Measurements from ENCODE around the gene BCHE. TPM values are rescaled to one million over a fixed set of nuclear protein-coding genes. Genes with fewer than 3 reads are reported as not detected.

BCHE gene
- total RNA-seq, 2 donors from 2014 or later, result 0.69 to 0.79 TPM

GRCh38 chr3:165855581-165855980 lies 18.4 kb upstream of the BCHE start:
- no peak overlapping the region for H3K27ac Mint-ChIP-seq

GRCh38 chr3:165854696-165855095 lies 17.5 kb upstream of the BCHE start:
- H3K27me3 Mint-ChIP-seq (ENCODE audit: insufficient read depth), result no peaks in the 10 kb centered on the region
- peak; percentile 77 for TF ChIP-seq CTCF (conservative IDR thresholded peaks at IDR 0.05)
- no peak overlapping the region for H3K4me3 ChIP-seq (ENCODE audit: low read length)
- no peaks in the 10 kb centered on the region for H3K4me1 Mint-ChIP-seq
- H3K27ac Mint-ChIP-seq, result no peak overlapping the region
- no peaks in the 10 kb centered on the region for H3K36me3 ChIP-seq (ENCODE audit: control insufficient read depth, insufficient read depth, low read length)
- no peak for DNase-seq
- no peak overlapping the region for H3K9ac ChIP-seq (ENCODE audit: extremely low read depth, low read length, poor library complexity, severe bottlenecking)
- no peaks in the 10 kb centered on the region for H3K9me3 Mint-ChIP-seq
- no peaks in the 10 kb centered on the region for H3K4me1 ChIP-seq (ENCODE audit: control insufficient read depth, insufficient read depth, low read length)
- WGBS, 2 experiments (ENCODE audit: insufficient coverage in 1 of 2, insufficient read length in 1 of 2), result 57 to 71% methylated on average over 1 of the region's 1 CpG
- H3K27me3 ChIP-seq (ENCODE audit: control insufficient read depth, insufficient read depth, low read length, poor library complexity, severe bottlenecking), result no peaks in the 10 kb centered on the region
- H3K36me3 Mint-ChIP-seq (ENCODE audit: low read depth), result no peaks in the 10 kb centered on the region
- H3K4me3 Mint-ChIP-seq, result no peak overlapping the region
- H3K27ac ChIP-seq (ENCODE audit: low read depth, low read length), result no peak overlapping the region
- H3K9me3 ChIP-seq (ENCODE audit: control insufficient read depth, low read length), result no peaks in the 10 kb centered on the region

More at GRCh38 chr3:165855581-165855980, 18.4 kb upstream of the BCHE start:
- no peak for DNase-seq
- Histone ChIP-seq H3K4me1 (ENCODE audit: control insufficient read depth, insufficient read depth, low read length) (no peaks in the 10 kb centered on the region), H3K36me3 (ENCODE audit: control insufficient read depth, insufficient read depth, low read length) (no peaks in the 10 kb centered on the region), H3K4me3 (ENCODE audit: low read length) (no peak overlapping the region), H3K9ac (ENCODE audit: extremely low read depth, low read length, poor library complexity, severe bottlenecking) (no peak overlapping the region), H3K27ac (ENCODE audit: low read depth, low read length) (no peak overlapping the region), H3K27me3 (ENCODE audit: control insufficient read depth, insufficient read depth, low read length, poor library complexity, severe bottlenecking) (no peaks in the 10 kb centered on the region), H3K9me3 (ENCODE audit: control insufficient read depth, low read length) (no peaks in the 10 kb centered on the region)
- Mint-ChIP-seq H3K27me3 (ENCODE audit: insufficient read depth) (no peaks in the 10 kb centered on the region), H3K4me3 (no peak overlapping the region), H3K4me1 (no peaks in the 10 kb centered on the region), H3K36me3 (ENCODE audit: low read depth) (no peaks in the 10 kb centered on the region), H3K9me3 (no peaks in the 10 kb centered on the region)
- TF ChIP-seq CTCF (conservative IDR thresholded peaks at IDR 0.05), result no peak

- Mint-ChIP-seq H3K27me3 (ENCODE audit: insufficient read depth) (no peaks in the 10 kb centered on the region), H3K9me3 (no peaks in the 10 kb centered on the region), H3K4me1 (no peaks in the 10 kb centered on the region), H3K36me3 (ENCODE audit: low read depth) (no peaks in the 10 kb centered on the region), H3K4me3 (no peak overlapping the region), H3K27ac (no peak overlapping the region)
- Histone ChIP-seq H3K27ac (ENCODE audit: low read depth, low read length) (no peak overlapping the region), H3K36me3 (ENCODE audit: control insufficient read depth, insufficient read depth, low read length) (no peaks in the 10 kb centered on the region), H3K4me3 (ENCODE audit: low read length) (no peak overlapping the region), H3K9ac (ENCODE audit: extremely low read depth, low read length, poor library complexity, severe bottlenecking) (no peak overlapping the region), H3K27me3 (ENCODE audit: control insufficient read depth, insufficient read depth, low read length, poor library complexity, severe bottlenecking) (no peaks in the 10 kb centered on the region), H3K9me3 (ENCODE audit: control insufficient read depth, low read length) (no peaks in the 10 kb centered on the region), H3K4me1 (ENCODE audit: control insufficient read depth, insufficient read depth, low read length) (no peaks in the 10 kb centered on the region)
- DNase-seq, result no peak
- no peak for TF ChIP-seq CTCF (conservative IDR thresholded peaks at IDR 0.05)
Measured at GRCh38 chr3:165852711-165853110, 15.5 kb upstream of the BCHE start.

Data from endodermal cell (in vitro differentiated cells).